ENCODE data around the gene AP1M1. TPM values are rescaled to one million over a fixed set of nuclear protein-coding genes. Genes with fewer than 3 reads are reported as not detected.
A peak's percentile ranks its signal among the peaks of the same experiment; 100 is the strongest.

The AP1M1 gene
- total RNA-seq, 1 donor from 2014 or later: 105 TPM

GRCh38 chr19:16191216-16191908 is 6.3 kb upstream of the AP1M1 start:
- TF ChIP-seq, protein P1, sequence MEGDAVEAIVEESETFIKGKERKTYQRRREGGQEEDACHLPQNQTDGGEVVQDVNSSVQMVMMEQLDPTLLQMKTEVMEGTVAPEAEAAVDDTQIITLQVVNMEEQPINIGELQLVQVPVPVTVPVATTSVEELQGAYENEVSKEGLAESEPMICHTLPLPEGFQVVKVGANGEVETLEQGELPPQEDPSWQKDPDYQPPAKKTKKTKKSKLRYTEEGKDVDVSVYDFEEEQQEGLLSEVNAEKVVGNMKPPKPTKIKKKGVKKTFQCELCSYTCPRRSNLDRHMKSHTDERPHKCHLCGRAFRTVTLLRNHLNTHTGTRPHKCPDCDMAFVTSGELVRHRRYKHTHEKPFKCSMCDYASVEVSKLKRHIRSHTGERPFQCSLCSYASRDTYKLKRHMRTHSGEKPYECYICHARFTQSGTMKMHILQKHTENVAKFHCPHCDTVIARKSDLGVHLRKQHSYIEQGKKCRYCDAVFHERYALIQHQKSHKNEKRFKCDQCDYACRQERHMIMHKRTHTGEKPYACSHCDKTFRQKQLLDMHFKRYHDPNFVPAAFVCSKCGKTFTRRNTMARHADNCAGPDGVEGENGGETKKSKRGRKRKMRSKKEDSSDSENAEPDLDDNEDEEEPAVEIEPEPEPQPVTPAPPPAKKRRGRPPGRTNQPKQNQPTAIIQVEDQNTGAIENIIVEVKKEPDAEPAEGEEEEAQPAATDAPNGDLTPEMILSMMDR (conservative IDR thresholded peaks at IDR 0.05; ENCODE audit: low read depth, low read length): no peak
- H3K4me3 ChIP-seq (ENCODE audit: low read depth, low read length): no peak overlapping the region
- no peak for DNase-seq (ENCODE audit: low read depth)

GRCh38 chr19:16193466-16193865 is 4.2 kb upstream of the AP1M1 start:
- DNase-seq (ENCODE audit: low read depth): no peak
- TF ChIP-seq, protein P1 (conservative IDR thresholded peaks at IDR 0.05; ENCODE audit: low read depth, low read length): no peak
- no peak overlapping the region for H3K4me3 ChIP-seq (ENCODE audit: low read depth, low read length)

DNA sequence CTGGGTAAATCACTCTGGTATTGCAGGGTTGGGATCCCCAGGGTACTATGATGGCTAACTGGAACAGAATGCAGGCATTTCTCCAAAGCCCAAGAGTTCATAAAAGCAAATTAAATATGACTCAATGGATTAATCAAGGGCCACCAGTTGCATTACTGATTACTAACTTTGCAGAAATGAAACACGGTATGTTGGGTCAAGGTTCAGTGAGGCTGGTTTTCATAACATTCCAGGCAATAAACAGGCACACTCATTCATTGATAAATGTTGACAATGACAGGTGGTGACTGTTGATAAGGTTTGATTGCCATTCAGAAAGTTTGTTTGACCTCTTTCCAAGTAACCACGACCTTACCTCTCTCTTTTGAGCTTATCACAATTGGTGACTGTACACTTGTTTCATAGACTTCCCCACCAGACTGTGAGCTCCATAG is 506 bp upstream of the AP1M1 start:
- H3K4me3 ChIP-seq (ENCODE audit: low read depth, low read length): peak overlapping the region; percentile 94
- no peak for DNase-seq (ENCODE audit: low read depth)
- TF ChIP-seq, protein P1 (conservative IDR thresholded peaks at IDR 0.05; ENCODE audit: low read depth, low read length): no peak

- TF ChIP-seq, protein P1 (conservative IDR thresholded peaks at IDR 0.05; ENCODE audit: low read depth, low read length): no peak
- DNase-seq (ENCODE audit: low read depth): no peak
- H3K4me3 ChIP-seq (ENCODE audit: low read depth, low read length): peak overlapping the region; percentile 94
Observed at GRCh38 chr19:16198370-16198651, 600 bp downstream of the AP1M1 start.

GRCh38 chr19:16199275-16199932 is 1.7 kb downstream of the AP1M1 start:
- H3K4me3 ChIP-seq (ENCODE audit: low read depth, low read length): peak overlapping the region; percentile 94
- DNase-seq (ENCODE audit: low read depth): no peak
- TF ChIP-seq, protein P1 (conservative IDR thresholded peaks at IDR 0.05; ENCODE audit: low read depth, low read length): no peak

- TF ChIP-seq, protein P1 (conservative IDR thresholded peaks at IDR 0.05; ENCODE audit: low read depth, low read length): peak; percentile 12
- DNase-seq (ENCODE audit: low read depth): no peak
- peak overlapping the region; percentile 94 for H3K4me3 ChIP-seq (ENCODE audit: low read depth, low read length)
Observed at GRCh38 chr19:16200038-16201010, 2.6 kb downstream of the AP1M1 start.

Data from epithelial cell of proximal tubule (primary cell).